SKM-1 treated with dmso at 0.1 percent for 144 hours (cell line): ENCODE results near the gene ZNF415.
"Not testable (repeated sequence)": the region's sequence is repeated elsewhere in the genome, so short reads cannot be mapped to it uniquely, and the experiment has no call there.

Source experiments
- DNase-seq: peaks from one replicate; lab custom pipeline; 2025; ENCODE audit not compliant: unreplicated experiment; lab: John Stamatoyannopoulos, UW

ZNF415 gene

GRCh38 chr19:53132141-53132991 is at the start of gene ZNF415:
Gene ZNF415 (minus strand): TSS chr19:53132910. CDS start chr19:53122676, 10,234 bp downstream.
- no peak for DNase-seq

- no peak for DNase-seq
These were observed 49.5 kb upstream of the ZNF415 start for GRCh38 chr19:53182202-53182601.

GRCh38 chr19:53177986-53178385 is 45.3 kb upstream of the ZNF415 start:
- DNase-seq = no peak

GRCh38 chr19:53172889-53173288 is 40.2 kb upstream of the ZNF415 start:
- DNase-seq = no peak

- no peak for DNase-seq
These were observed 33.0 kb upstream of the ZNF415 start for GRCh38 chr19:53165691-53166091.

GRCh38 chr19:53161123-53161522 is 28.4 kb upstream of the ZNF415 start:
- DNase-seq = no peak

- DNase-seq = no peak
These were observed 27.6 kb upstream of the ZNF415 start for GRCh38 chr19:53160350-53160749.

- DNase-seq = no peak
These were observed 25.5 kb upstream of the ZNF415 start for GRCh38 chr19:53158119-53158656.

GRCh38 chr19:53157626-53158025 is 24.9 kb upstream of the ZNF415 start:
- DNase-seq = no peak

GRCh38 chr19:53156850-53157249 is 24.1 kb upstream of the ZNF415 start:
- no peak for DNase-seq

GRCh38 chr19:53147645-53148044 is 14.9 kb upstream of the ZNF415 start:
- DNase-seq = no peak

GRCh38 chr19:53140351-53140750 is 7.6 kb upstream of the ZNF415 start:
- no peak for DNase-seq

- DNase-seq = no peak
These were observed 3.7 kb upstream of the ZNF415 start for GRCh38 chr19:53136432-53136831.

GRCh38 chr19:53131727-53132126 is 983 bp downstream of the ZNF415 start:
- no peak for DNase-seq

- no peak for DNase-seq
These were observed 1.6 kb downstream of the ZNF415 start for GRCh38 chr19:53131085-53131590.

GRCh38 chr19:53130506-53130905 is 2.2 kb downstream of the ZNF415 start:
- DNase-seq = no peak

GRCh38 chr19:53126733-53127526 is 5.8 kb downstream of the ZNF415 start:
- not testable (repeated sequence) for DNase-seq

- DNase-seq = no peak
These were observed 9.3 kb downstream of the ZNF415 start for GRCh38 chr19:53123400-53123799.

GRCh38 chr19:53112286-53112685 is 20.4 kb downstream of the ZNF415 start:
- DNase-seq = no peak

GRCh38 chr19:53109527-53109926 is 23.2 kb downstream of the ZNF415 start:
- DNase-seq = no peak
